Caki2 (cell line): ENCODE measurements around the gene NPBWR2. TPM values are rescaled to one million over a fixed set of nuclear protein-coding genes. Genes with fewer than 3 reads are reported as not detected.
A peak's percentile ranks its signal among the peaks of the same experiment; 100 is the strongest.

Experiments used
- DNase-seq: peaks from one replicate; pipeline ENCODE4 v3.0.0-alpha.2; 2015; ENCODE audit warnings: low read depth
- in situ Hi-C: cut with HindIII; loops from 2 replicates; pipeline ENCODE4 v1.10.0; 2016; ENCODE audit warnings: low sequenced_read_pairs, low pct_unique_long_range_greater_than_20kb, mixed read lengths
- total RNA-seq: library from RNA; depleted of rRNA; stranded (reverse); fragments of >200 nt; shearing (Covaris generic); gene quantifications from 2 replicates; pipeline ENCODE4 v1.2.3, GENCODE V29; 2014; ENCODE audit warnings: low replicate concordance

NPBWR2 gene
- total RNA-seq, 1 experiment from 2014 or later: not detected

GRCh38 chr20:64080013-64080812 is 27.2 kb downstream of the NPBWR2 start, which contains the start of gene OPRL1:
Gene OPRL1 (plus strand): TSS chr20:64080082. CDS start chr20:64092721, 12,639 bp downstream.
- in situ Hi-C loops: no loop called here
- no peak for DNase-seq

GRCh38 chr20:64079273-64080012 is 27.9 kb downstream of the NPBWR2 start, which contains the start of gene RGS19:
Gene RGS19 (minus strand): TSS chr20:64079518. CDS start chr20:64076886, 2,632 bp downstream.
- in situ Hi-C loops: no loop called here
- peak; percentile 72 for DNase-seq

GRCh38 chr20:64078934-64079272 is 28.5 kb downstream of the NPBWR2 start:
- no peak for DNase-seq
- in situ Hi-C loops: no loop called here

- DNase-seq: no peak
- in situ Hi-C loops: no loop called here
Measured at GRCh38 chr20:64077876-64078551, 29.4 kb downstream of the NPBWR2 start.

GRCh38 chr20:64077541-64077875 is 29.9 kb downstream of the NPBWR2 start:
- no peak for DNase-seq

GRCh38 chr20:64077094-64077493 is 30.3 kb downstream of the NPBWR2 start:
- DNase-seq: no peak
- in situ Hi-C loops: no loop called here

More at GRCh38 chr20:64077541-64077875, 29.9 kb downstream of the NPBWR2 start:
- in situ Hi-C loops: no loop called here

GRCh38 chr20:64076061-64076997 is 31.0 kb downstream of the NPBWR2 start:
- in situ Hi-C loops: no loop called here

GRCh38 chr20:64075556-64075955 is 31.8 kb downstream of the NPBWR2 start:
- in situ Hi-C loops: no loop called here
- no peak for DNase-seq

More at GRCh38 chr20:64076061-64076997, 31.0 kb downstream of the NPBWR2 start:
- no peak for DNase-seq

- DNase-seq: no peak
- in situ Hi-C loops: no loop called here
Measured at GRCh38 chr20:64074963-64075362, 32.4 kb downstream of the NPBWR2 start.

- DNase-seq: no peak
- in situ Hi-C loops: no loop called here
Measured at GRCh38 chr20:64074184-64074789, 33.1 kb downstream of the NPBWR2 start.

- in situ Hi-C loops: no loop called here
Measured at GRCh38 chr20:64073476-64074183, 33.7 kb downstream of the NPBWR2 start.

GRCh38 chr20:64072498-64073063 is 34.8 kb downstream of the NPBWR2 start:
- no peak for DNase-seq
- in situ Hi-C loops: no loop called here

More at GRCh38 chr20:64073476-64074183, 33.7 kb downstream of the NPBWR2 start:
- no peak for DNase-seq

GRCh38 chr20:64071341-64072332 is 35.7 kb downstream of the NPBWR2 start:
- in situ Hi-C loops: no loop called here
- no peak for DNase-seq

GRCh38 chr20:64070244-64070993 is 36.9 kb downstream of the NPBWR2 start:
- no peak for DNase-seq
- in situ Hi-C loops: no loop called here
